ENCODE results near the gene ELAVL1. TPM values are rescaled to one million over a fixed set of nuclear protein-coding genes. Genes with fewer than 3 reads are reported as not detected.

Gene ELAVL1
- total and polyA plus RNA-seq, 2 of the 13 experiments (the other 11 are each of a cell fraction or from before 2014, with no cell fraction given), result 27.9 to 38.4 TPM

DNA sequence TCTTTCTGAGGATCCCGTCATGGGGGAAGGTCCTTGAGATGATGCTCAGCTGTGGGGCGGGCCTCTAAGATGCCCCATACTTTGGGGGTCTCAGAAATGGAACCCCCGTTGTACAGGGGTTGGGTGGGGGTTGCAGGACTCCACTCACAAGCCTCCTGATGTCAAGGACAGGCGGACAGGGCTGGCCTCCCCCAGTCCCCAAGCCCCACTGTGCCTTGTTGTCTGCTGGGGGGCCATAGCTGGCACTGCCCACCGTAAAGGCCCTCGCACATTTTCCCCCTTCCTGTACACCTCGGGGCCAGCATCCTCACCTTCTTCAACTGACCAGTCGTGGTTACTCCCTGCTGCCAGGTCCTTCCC lies 82.6 kb downstream of the ELAVL1 start:
- POLR2A ChIA-PET, result interaction anchor here (1.4 kb wide), 1 partner anchor 21 kb away, joined by 7 read pairs; the partner anchor contains the start of gene TIMM44
- CTCF ChIA-PET (ENCODE audit: low intra/inter-chr PET ratio, low total read pairs), result no interaction called here
- ATAC-seq, result no peak
- no peak overlapping the region for H3K4me3 ChIP-seq (replicated peaks in 1 of 3; ENCODE audit: insufficient read depth in 1 of 3, low read depth in 2 of 3, low read length in 3 of 3)
- H3K36me3 ChIP-seq (replicated peaks in 1 of 2; ENCODE audit: control insufficient read depth in 1 of 2, insufficient read depth in 2 of 2, low read length in 2 of 2), result peaks cover 5 to 10% of the 10 kb centered on the region in 2 experiments; a peak in 2 of 5 replicates
- BruUV-seq (replicated peaks), result no TSS peak
- no peaks in the 10 kb centered on the region; a peak in 1 of 5 replicates for H3K27me3 ChIP-seq (ENCODE audit: control insufficient read depth in 1 of 2, insufficient read depth in 2 of 2, low read length in 2 of 2)
- intact Hi-C loops (cut with micrococcal nuclease; ENCODE audit: unreplicated experiment) (no loop called here), in situ Hi-C loops (cut with HindIII; ENCODE audit: extremely low pct_ligation_motif_present, low pct_unique_long_range_greater_than_20kb) (loop anchor here (5.0 kb wide), 1 partner anchor 71 kb away; no protein-coding TSS in a partner anchor)
- TF ChIP-seq, protein P1, sequence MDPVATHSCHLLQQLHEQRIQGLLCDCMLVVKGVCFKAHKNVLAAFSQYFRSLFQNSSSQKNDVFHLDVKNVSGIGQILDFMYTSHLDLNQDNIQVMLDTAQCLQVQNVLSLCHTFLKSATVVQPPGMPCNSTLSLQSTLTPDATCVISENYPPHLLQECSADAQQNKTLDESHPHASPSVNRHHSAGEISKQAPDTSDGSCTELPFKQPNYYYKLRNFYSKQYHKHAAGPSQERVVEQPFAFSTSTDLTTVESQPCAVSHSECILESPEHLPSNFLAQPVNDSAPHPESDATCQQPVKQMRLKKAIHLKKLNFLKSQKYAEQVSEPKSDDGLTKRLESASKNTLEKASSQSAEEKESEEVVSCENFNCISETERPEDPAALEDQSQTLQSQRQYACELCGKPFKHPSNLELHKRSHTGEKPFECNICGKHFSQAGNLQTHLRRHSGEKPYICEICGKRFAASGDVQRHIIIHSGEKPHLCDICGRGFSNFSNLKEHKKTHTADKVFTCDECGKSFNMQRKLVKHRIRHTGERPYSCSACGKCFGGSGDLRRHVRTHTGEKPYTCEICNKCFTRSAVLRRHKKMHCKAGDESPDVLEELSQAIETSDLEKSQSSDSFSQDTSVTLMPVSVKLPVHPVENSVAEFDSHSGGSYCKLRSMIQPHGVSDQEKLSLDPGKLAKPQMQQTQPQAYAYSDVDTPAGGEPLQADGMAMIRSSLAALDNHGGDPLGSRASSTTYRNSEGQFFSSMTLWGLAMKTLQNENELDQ (CRISPR knock-in tag; IDR thresholded peaks at IDR 0.05; ENCODE audit: borderline replicate concordance), result no peak
- no peak for TF ChIP-seq CBX1 (IDR thresholded peaks at IDR 0.05; ENCODE audit: low read depth)
- H4K20me1 ChIP-seq (ENCODE audit: insufficient read depth, low read length), result peaks cover 5% of the 10 kb centered on the region; the same call in 1 of the 2 replicates
- FAIRE-seq, result no peak
- no peak overlapping the region for H3K4me2 ChIP-seq (ENCODE audit: low read depth, low read length)
- no peak overlapping the region for H3K27ac ChIP-seq (ENCODE audit: extremely low read length, insufficient read depth, low read length)
- H3K79me2 ChIP-seq (ENCODE audit: insufficient read depth, low read length), result no peaks in the 10 kb centered on the region
- no peak for DNase-seq (ENCODE audit: low spot score)
- whole genome bisulfite sequencing (ENCODE audit: low lambda C conversion rate), result 95% methylated on average over 5 of the region's 8 CpGs
- H3K9ac ChIP-seq (ENCODE audit: insufficient read depth, low read depth, low read length), result no peak overlapping the region
- no peak overlapping the region for H2AFZ ChIP-seq (ENCODE audit: low read length)
- peaks cover 21% of the 10 kb centered on the region for H3K4me1 ChIP-seq (ENCODE audit: insufficient read depth, low read length)
- H3K9me3 ChIP-seq (ENCODE audit: low read length), result no peaks in the 10 kb centered on the region

DNA sequence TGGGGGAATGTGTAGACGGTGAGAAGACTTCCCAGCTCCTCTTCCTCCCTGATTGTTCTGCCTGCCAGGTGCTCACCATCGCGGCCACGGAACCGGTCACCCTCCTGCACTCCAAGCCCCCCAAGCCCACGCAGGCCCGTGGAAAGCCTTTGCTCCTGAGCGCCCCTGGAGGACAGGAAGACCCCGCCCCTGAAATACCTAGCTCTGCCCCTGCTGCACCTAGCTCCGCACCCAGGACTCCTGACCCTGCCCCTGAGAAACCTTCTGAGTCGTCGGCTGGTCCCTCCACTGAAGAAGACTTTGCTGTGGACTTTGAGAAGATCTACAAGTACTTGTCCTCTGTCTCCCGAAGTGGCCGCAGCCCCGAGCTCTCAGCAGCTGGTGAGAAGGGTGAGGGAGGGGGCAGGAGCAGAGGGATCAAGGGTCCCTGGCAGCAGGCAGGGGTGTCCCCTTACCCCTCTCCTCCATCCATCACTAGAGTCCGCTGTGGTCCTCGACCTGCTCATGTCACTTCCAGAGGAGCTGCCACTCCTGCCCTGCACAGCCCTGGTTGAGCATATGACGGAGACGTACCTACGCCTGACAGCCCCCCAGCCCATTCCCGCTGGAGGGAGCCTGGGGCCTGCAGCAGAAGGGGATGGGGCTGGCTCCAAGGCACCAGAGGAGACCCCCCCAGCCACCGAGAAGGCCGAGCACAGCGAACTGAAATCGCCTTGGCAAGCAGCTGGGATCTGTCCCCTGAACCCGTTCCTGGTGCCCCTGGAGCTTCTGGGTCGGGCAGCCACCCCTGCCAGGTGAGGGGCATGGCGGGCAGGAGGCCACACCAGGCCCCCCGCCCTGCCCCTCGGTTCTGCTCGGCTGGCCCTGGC lies 83.2 kb downstream of the ELAVL1 start:
- peaks cover 25% of the 10 kb centered on the region for H3K4me1 ChIP-seq (ENCODE audit: insufficient read depth, low read length)
- no peaks in the 10 kb centered on the region for H3K9me3 ChIP-seq (ENCODE audit: low read length)
- no peak for ATAC-seq
- WGBS (ENCODE audit: low lambda C conversion rate), result 94% methylated on average over 13 of the region's 31 CpGs
- H3K4me2 ChIP-seq (ENCODE audit: low read depth, low read length), result no peak overlapping the region
- in situ Hi-C loops (cut with HindIII; ENCODE audit: extremely low pct_ligation_motif_present, low pct_unique_long_range_greater_than_20kb), result loop anchor here (5.0 kb wide), 1 partner anchor 70 kb away; no protein-coding TSS in a partner anchor
- no peak overlapping the region for H2AFZ ChIP-seq (ENCODE audit: low read length)
- no peak overlapping the region for H3K4me3 ChIP-seq (replicated peaks in 1 of 3; ENCODE audit: insufficient read depth in 1 of 3, low read depth in 2 of 3, low read length in 3 of 3)
- ChIA-PET CTCF (ENCODE audit: low intra/inter-chr PET ratio, low total read pairs) (no interaction called here), POLR2A (interaction anchor here (1.4 to 5.4 kb wide), 3 partner anchors 21 to 53 kb away, joined by 7 to 85 read pairs (median 67); partner anchors contain the start of gene TIMM44)
- BruUV-seq (replicated peaks), result TSS peak; percentile 42
- H3K27me3 ChIP-seq (ENCODE audit: control insufficient read depth in 1 of 2, insufficient read depth in 2 of 2, low read length in 2 of 2), result no peaks in the 10 kb centered on the region; a peak in 1 of 5 replicates
- H3K79me2 ChIP-seq (ENCODE audit: insufficient read depth, low read length), result no peaks in the 10 kb centered on the region
- intact Hi-C loops (cut with micrococcal nuclease; ENCODE audit: unreplicated experiment), result no loop called here
- no peak overlapping the region for H3K27ac ChIP-seq (ENCODE audit: extremely low read length, insufficient read depth, low read length)
- no peak for TF ChIP-seq ZMYM3 (CRISPR knock-in tag; IDR thresholded peaks at IDR 0.05)
- TF ChIP-seq NFATC3 (CRISPR knock-in tag; IDR thresholded peaks at IDR 0.05), result no peak
- TF ChIP-seq ZC3H4 (CRISPR knock-in tag; IDR thresholded peaks at IDR 0.05; ENCODE audit: borderline replicate concordance), result no peak
- no peak for TF ChIP-seq ZNF660 (CRISPR knock-in tag; IDR thresholded peaks at IDR 0.05; ENCODE audit: borderline replicate concordance, low read depth)
- TF ChIP-seq KLF9 (CRISPR knock-in tag; IDR thresholded peaks at IDR 0.05; ENCODE audit: low read depth), result no peak
- TF ChIP-seq, protein P2, sequence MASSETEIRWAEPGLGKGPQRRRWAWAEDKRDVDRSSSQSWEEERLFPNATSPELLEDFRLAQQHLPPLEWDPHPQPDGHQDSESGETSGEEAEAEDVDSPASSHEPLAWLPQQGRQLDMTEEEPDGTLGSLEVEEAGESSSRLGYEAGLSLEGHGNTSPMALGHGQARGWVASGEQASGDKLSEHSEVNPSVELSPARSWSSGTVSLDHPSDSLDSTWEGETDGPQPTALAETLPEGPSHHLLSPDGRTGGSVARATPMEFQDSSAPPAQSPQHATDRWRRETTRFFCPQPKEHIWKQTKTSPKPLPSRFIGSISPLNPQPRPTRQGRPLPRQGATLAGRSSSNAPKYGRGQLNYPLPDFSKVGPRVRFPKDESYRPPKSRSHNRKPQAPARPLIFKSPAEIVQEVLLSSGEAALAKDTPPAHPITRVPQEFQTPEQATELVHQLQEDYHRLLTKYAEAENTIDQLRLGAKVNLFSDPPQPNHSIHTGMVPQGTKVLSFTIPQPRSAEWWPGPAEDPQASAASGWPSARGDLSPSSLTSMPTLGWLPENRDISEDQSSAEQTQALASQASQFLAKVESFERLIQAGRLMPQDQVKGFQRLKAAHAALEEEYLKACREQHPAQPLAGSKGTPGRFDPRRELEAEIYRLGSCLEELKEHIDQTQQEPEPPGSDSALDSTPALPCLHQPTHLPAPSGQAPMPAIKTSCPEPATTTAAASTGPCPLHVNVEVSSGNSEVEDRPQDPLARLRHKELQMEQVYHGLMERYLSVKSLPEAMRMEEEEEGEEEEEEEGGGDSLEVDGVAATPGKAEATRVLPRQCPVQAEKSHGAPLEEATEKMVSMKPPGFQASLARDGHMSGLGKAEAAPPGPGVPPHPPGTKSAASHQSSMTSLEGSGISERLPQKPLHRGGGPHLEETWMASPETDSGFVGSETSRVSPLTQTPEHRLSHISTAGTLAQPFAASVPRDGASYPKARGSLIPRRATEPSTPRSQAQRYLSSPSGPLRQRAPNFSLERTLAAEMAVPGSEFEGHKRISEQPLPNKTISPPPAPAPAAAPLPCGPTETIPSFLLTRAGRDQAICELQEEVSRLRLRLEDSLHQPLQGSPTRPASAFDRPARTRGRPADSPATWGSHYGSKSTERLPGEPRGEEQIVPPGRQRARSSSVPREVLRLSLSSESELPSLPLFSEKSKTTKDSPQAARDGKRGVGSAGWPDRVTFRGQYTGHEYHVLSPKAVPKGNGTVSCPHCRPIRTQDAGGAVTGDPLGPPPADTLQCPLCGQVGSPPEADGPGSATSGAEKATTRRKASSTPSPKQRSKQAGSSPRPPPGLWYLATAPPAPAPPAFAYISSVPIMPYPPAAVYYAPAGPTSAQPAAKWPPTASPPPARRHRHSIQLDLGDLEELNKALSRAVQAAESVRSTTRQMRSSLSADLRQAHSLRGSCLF (CRISPR knock-in tag; IDR thresholded peaks at IDR 0.05; ENCODE audit: borderline replicate concordance), result no peak
- peaks cover 5 to 10% of the 10 kb centered on the region in 2 experiments; a peak in 2 of 5 replicates for H3K36me3 ChIP-seq (replicated peaks in 1 of 2; ENCODE audit: control insufficient read depth in 1 of 2, insufficient read depth in 2 of 2, low read length in 2 of 2)
- FAIRE-seq, result no peak
- DNase-seq (ENCODE audit: low spot score), result no peak
- no peak overlapping the region for H3K9ac ChIP-seq (ENCODE audit: insufficient read depth, low read depth, low read length)
- H4K20me1 ChIP-seq (ENCODE audit: insufficient read depth, low read length), result peaks cover 5% of the 10 kb centered on the region; the same call in 1 of the 2 replicates
